Measurements from ENCODE around the gene COX10.

DNA sequence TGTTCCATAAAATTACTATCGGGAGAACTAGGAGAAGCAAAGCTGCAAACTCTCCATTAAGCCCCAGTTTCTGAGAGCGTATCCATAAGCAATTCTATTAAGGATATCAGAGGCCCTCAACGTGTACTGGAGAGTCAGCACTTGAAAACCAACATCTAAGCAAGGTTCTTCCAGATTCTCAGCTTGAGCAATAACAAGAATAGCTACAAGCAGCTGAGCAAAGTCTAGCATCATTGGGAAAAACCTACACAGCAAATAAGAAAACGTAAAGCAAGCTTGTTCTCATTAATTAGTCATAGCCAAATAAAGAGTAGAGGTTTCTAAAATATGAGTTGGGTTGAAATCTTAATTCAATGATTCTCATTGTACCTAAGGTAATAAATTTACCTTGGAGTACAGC, 26.9 kb upstream of the COX10 start:
- no peak for TF ChIP-seq GATA2 (IDR thresholded peaks at IDR 0.05; ENCODE audit: low read depth, low read length)
- no peak for TF ChIP-seq GATA3 (IDR thresholded peaks at IDR 0.05; ENCODE audit: low read depth, low read length)

All from SH-SY5Y (cell line).